Mononuclear cell (primary cell): ENCODE data around the gene PAFAH1B1. TPM values are rescaled to one million over a fixed set of nuclear protein-coding genes. Genes with fewer than 3 reads are reported as not detected.

Experiments used
- H3K27me3 ChIP-seq: 2 replicates; pipeline ENCODE4 v1.6.0; 2011; ENCODE audit warnings: low read length, control low read depth; ENCODE audit not compliant: insufficient read depth
- H3K4me1 ChIP-seq: 2 replicates; pipeline ENCODE4 v1.5.1; 2011; ENCODE audit warnings: mild to moderate bottlenecking, low read length, control low read depth; ENCODE audit not compliant: insufficient read depth
- H3K4me3 ChIP-seq: 2 replicates; pipeline ENCODE4 v1.5.1; 2011; ENCODE audit warnings: mild to moderate bottlenecking, low read length, moderate library complexity
- H3K9me3 ChIP-seq: 2 replicates; pipeline ENCODE4 v1.5.1; 2011; ENCODE audit warnings: low read depth, mild to moderate bottlenecking, control low read depth, low read length
- total RNA-seq: library from RNA; depleted of rRNA; stranded (reverse); fragments of >200 nt; gene quantifications from one replicate; pipeline ENCODE4 v1.2.3, GENCODE V29; 2012

Gene PAFAH1B1
- total RNA-seq, 1 donor = 106 TPM

DNA sequence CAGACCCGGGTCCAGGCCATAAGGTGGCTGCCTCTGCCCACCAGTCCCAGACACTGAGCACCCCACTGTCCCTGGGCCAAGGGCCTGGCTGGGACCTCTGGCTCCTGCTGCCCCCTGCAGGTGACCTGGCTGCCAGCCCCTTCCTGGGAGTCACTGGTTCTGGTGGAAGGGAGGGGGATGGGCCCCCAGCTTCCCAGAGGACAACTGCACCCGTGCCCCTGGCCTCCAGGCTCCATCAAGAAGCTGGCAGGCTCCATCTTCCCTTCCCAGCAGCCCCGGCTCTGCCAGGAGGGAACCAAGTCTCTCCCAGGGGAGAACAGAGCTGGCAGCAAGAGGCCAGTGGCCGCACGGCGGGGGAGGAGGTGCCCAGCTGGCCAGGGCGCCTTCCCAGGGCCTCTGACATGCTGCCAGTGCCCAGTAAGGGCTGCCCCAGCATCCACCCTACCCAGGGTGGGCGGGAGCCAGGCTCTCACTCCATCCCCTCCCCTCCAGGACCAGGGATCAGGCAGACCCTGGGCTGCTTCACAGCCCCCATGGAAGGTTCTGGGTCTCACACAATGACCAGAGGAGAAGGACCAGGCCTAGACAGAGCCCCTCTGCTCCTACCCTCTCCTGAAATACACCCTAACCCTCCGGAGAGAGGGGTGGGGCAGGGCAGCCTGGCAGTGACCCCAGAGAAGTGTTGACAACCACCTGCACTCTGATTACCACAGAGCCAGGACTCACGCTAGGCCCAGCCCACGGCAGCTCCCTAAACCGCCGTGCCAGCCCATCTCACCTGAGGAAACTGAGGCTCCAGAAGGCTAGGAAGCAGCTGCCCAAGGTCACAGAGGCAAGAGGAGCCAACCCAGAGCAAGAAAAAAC, 114.5 kb downstream of the PAFAH1B1 start:
- Histone ChIP-seq H3K4me3 (no peak overlapping the region), H3K27me3 (no peaks in the 10 kb centered on the region), H3K4me1 (peaks cover 35% of the 10 kb centered on the region), H3K9me3 (no peaks in the 10 kb centered on the region)

DNA sequence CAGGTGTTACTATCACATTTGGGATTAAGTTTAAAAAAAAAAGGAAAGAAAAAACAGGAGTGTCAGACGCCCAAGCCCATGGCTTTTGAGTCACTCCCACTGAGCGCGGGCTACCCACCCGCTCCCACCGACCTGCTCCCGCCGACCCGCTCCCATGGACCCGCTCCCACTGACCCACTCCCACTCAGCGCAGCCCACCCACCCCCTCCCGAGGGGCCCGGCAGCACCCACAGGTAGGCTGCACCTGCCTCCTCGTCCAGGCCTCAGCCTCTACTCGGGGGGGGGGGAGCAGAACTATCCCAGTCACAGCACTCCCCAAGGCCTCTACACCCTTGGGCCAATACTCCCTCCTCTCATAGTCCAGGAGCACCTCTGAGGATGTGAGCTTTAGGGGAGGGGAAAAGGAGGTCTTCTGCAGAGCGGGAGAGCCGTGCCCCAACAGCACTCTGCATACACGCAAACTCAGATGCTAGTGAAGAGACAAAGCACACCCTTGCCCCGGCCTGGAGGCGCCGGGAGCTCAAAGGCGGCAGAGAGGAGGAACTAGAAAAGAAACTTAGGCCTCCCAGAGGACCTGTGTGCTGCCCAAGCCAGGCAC, 115.2 kb downstream of the PAFAH1B1 start:
- H3K4me3 ChIP-seq = no peak overlapping the region
- H3K9me3 ChIP-seq = no peaks in the 10 kb centered on the region
- peaks cover 35% of the 10 kb centered on the region for H3K4me1 ChIP-seq
- H3K27me3 ChIP-seq = no peaks in the 10 kb centered on the region

DNA sequence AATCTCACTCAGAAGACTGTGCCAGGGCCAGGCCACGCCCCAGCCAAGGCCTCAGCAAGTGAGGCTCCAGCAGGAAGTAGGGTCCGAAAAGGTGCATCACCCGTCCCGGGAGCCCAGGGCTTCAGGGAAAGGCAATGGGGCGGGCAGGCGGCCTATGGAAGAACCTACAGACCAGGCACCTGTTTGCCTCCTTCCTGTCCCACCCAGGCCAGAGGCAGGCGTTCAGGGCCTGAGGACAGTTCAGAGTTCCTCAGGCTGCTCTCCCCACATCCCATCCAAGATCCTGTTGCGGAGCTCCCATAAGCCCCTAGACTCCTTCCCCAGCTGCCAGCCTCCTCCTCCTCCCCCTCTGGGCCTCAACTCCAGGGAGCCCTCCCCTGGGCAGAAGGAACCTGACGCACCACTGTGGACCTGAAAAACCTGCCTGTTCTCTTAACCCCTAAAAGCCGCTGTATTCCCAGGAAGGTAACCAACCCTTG, 115.8 kb downstream of the PAFAH1B1 start:
- peaks cover 35% of the 10 kb centered on the region for H3K4me1 ChIP-seq
- H3K4me3 ChIP-seq = no peak overlapping the region
- no peaks in the 10 kb centered on the region for H3K9me3 ChIP-seq
- H3K27me3 ChIP-seq = no peaks in the 10 kb centered on the region

DNA sequence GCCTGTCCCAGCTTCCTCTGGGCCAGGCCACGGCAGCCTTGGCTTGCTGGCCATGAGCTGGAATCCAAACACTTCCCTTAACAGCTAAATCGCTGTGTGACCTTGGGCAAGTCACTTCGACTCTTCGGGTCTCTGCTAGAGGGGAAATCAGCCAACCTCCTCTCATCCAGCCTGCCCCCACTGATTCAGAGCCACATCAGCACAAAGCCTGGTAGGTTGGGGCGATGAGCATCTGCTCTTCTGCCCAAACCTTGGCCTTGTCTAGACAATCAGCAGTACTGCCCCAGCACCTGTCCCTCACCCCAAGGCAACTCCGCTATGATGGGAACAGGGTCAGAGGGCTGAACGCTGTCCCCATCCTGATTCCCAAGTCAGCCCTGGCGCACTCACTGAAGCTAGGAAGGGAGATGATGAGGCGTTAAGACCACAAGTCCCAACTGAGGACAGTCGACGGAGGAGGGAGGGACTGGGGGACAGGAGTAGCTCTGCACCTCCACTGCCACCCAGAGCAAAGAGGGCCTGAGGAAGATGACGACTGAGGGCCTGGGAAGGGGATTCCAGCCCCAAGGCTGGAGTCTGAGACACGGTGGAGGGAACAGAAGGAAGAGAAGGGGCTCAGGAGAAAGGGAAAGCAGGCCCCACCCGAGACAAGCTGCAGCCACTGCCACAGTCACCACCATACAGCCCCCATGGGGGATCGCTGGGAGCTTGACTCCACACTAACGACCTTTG, 116.8 kb downstream of the PAFAH1B1 start:
- peak overlapping the region; percentile 61 for H3K4me3 ChIP-seq
- no peaks in the 10 kb centered on the region for H3K27me3 ChIP-seq
- peaks cover 35% of the 10 kb centered on the region for H3K4me1 ChIP-seq
- no peaks in the 10 kb centered on the region for H3K9me3 ChIP-seq

DNA sequence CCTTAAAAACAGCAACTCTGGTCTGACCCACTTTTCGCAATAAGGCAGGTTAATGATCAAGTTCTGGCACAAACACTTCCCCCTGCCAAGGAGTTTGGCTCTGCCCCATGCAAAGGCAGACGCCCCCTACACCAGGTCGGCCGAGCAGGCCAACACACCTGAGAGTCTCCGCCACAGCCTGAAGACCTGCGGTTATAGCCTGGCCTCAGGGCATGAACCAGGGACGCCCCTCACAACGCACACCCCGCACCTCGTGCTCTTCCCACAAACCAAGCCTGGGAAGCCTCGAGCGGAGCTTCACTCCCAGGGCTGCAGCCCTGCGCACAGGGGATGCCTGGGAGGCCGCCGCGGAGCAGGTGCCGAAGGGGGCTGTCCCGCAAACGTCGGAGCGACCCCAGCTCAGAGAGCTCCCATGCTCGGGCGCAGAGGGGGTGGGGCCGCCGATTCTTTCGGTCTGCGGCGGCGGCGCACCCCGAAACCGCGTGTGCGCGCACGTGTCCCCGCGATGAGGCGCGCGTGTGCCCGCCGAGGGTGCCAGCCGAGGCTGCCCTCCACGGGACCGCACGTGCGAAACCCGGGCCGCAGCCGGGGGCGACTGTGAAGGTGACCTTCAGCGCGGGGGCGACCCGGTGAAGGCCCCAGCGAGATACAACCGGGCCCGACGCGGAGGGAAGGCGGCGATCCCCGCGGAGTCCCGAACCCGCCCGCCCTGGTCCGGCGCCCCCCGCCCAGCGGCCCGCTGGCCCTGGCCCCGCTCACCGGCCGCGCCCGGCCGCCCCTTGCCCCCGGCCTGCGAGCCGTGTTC, 117.6 kb downstream of the PAFAH1B1 start:
- H3K9me3 ChIP-seq = no peaks in the 10 kb centered on the region
- H3K4me1 ChIP-seq = peaks cover 35% of the 10 kb centered on the region
- H3K27me3 ChIP-seq = no peaks in the 10 kb centered on the region
- H3K4me3 ChIP-seq = peak overlapping the region; percentile 61

DNA sequence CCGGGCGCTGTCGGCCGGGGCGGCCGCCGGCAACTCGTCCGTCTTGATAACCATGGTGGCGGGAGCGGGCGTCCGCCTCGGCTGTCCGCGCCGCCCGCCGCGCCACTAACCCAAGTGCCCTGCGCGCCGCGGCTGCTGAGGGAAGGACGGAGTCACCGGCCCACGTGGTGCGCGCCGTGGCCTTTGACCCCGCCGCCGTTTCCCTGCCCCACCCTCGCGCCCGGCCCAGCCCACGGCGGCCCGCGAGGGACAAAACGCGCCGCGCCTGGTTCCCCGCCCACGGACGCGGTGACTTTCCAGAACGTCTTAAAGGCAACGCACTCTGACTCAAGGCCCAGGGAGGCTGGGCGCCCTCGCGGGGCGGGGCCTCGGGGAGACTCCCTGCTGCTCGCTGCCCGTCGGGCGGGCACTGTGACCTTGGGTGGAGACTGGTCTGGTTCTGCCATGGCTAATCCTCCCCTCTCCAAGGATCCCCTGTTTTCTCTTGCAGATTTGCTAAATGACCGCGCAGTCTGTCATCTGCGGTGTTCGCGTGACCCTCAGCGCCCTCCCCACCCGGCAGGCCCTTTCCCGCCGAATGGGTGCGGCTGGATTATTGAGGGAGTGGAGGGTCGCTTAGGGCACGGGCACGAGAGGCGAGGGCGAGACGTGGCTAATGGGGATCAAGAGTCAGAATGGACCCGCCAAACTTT, 118.3 kb downstream of the PAFAH1B1 start, which contains the start of gene CLUH:
CLUH (minus strand) TSS at position 157 of the 692 bp plus-strand sequence; CDS start at position 54, 103 bp downstream.
- Histone ChIP-seq H3K4me1 (peaks cover 35% of the 10 kb centered on the region), H3K9me3 (no peaks in the 10 kb centered on the region), H3K27me3 (no peaks in the 10 kb centered on the region), H3K4me3 (peak within 1 kb of the TSS; percentile 61)

DNA sequence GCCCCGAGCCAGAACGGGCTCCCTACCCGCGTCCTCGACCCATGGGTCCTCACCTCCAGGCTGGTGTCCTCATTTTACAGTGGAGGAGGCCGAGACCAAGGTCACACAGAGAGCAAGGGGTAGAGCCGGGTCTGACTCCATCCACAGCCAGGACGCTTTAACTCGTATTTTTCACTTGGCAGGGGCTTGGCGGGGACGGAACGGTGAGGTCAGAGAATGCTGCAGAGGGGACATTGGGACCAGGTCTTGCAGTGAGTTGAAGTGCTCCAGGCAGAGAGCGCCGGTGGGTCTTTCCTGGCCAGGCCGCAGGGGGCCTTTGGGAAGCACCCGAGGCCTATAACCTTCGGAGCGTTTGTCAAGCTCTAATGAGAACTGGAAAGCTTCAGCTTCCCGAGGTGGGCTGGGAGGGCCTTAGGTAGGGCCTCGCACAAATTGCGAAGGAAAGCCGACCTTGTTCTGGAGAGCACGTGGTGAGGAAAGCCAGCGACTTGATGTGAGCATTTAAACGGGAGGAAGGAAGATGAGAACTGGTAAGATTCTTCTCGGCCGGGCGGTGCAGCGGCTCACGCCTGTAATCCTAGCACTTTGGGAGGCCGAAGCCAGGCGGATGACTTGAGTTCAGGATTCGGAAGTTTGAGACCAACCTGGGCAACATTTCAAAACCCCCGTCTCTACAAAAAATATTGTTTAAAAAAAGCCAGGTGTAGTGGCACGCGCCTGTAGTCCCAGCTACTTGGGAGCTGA, 119.0 kb downstream of the PAFAH1B1 start:
- H3K4me3 ChIP-seq = peak overlapping the region; percentile 61
- H3K9me3 ChIP-seq = no peaks in the 10 kb centered on the region
- peaks cover 35% of the 10 kb centered on the region for H3K4me1 ChIP-seq
- H3K27me3 ChIP-seq = no peaks in the 10 kb centered on the region

DNA sequence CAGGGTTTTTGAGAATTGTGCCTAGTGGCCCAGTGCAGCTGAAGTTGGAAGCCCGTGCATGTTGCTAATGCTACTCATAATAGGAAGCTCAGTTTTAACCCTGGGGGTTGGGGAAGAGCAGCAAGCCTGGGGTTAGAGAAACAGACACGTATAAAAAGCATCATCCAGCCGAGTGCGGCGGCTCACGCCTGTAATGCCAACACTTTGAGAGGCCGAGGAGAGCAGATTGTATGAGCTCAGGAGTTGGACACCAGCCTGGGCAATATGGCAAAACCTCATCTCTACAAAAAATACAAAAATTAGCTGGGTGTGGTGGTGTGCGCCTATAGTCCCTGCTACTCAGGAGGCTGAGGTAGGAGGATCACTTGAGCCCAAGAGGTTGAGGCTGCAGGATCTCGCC, 120.4 kb downstream of the PAFAH1B1 start:
- H3K4me1 ChIP-seq = peaks cover 32% of the 10 kb centered on the region
- H3K27me3 ChIP-seq = no peaks in the 10 kb centered on the region

DNA sequence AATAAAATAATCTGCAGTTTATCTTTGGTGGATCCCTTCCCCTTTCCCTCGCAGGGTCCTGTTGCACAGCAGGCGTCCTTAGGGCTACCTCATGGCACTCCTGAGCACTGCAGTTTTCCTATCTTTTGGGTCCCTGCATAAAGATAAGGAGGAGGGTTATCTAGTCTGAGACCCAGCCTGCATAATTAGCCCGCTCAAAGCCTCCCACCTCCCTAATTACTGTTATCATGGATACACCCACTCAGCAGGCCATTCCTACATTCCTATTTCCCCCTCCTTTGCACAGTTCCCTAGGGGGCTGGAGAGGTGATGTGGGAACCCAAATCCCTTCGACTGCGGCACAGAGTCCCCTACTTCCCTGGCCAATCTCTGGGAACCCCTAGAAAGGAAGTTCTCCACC, 123.2 kb downstream of the PAFAH1B1 start:
- Histone ChIP-seq H3K9me3 (no peaks in the 10 kb centered on the region), H3K4me1 (peaks cover 9% of the 10 kb centered on the region), H3K27me3 (no peaks in the 10 kb centered on the region)

More for the DNA sequence above, 120.4 kb downstream of the PAFAH1B1 start:
- H3K4me3 ChIP-seq = no peak overlapping the region
- no peaks in the 10 kb centered on the region for H3K9me3 ChIP-seq

DNA sequence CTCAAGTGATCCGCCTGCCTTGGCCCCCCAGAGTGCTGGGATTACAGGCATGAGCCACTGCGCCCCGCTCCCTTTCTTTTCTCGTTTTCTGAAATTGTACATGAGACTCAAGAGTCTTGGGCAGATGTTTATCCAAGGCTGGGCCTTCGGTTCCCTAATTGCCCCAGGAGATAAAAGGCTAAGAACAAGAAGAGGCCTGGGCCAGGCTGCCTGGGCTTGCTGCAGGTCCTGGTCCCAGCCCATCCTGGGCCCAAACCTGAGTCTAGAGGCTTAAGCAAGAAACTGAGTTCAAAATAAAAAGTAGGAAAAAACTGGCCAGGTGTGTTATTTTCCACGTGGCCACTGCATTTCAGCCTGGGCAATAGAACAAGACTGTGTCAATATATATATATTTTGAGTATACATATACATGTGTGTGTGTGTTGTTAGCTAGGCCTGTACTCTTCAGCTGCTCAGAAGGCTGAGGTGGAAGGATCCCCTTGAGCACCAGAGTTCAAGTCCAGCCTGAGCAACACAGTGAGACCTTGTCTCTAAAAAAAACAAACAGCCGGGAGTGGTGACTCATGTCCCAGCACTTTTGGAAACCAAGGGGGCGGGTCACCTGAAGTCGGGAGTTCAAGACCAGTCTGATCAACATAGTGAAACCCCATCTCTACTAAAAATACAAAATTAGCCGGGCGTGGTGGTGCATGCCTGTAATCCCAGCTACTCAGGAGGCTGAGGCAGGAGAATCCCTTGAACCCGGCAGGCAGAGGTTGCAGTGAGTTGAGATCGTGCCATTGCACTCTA, 124.9 kb downstream of the PAFAH1B1 start:
- H3K4me1 ChIP-seq = no peaks in the 10 kb centered on the region
- no peak overlapping the region for H3K4me3 ChIP-seq
- no peaks in the 10 kb centered on the region for H3K9me3 ChIP-seq
- H3K27me3 ChIP-seq = no peaks in the 10 kb centered on the region

More for the DNA sequence above, 123.2 kb downstream of the PAFAH1B1 start:
- no peak overlapping the region for H3K4me3 ChIP-seq

DNA sequence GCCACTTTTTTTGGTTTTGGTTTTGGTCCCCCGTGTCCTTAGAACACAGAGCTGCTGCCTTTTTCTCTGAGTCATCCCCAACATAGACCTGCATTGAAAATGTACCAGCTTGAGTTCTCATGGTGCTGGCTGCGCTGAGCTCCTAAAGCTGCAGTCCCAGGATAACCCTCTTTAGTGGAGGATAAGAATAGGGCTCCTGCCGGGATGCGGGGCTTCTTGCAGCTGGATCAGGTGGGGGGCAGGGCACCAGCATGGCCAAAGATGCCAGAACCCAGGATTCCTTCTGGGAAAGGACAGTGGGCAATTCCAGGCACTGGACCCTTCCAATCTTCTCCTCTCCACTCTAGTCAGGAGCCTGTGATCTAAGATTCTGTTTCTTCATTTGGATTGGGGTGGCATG, 126.4 kb downstream of the PAFAH1B1 start:
- Histone ChIP-seq H3K9me3 (no peaks in the 10 kb centered on the region), H3K4me1 (peaks cover 6% of the 10 kb centered on the region)

DNA sequence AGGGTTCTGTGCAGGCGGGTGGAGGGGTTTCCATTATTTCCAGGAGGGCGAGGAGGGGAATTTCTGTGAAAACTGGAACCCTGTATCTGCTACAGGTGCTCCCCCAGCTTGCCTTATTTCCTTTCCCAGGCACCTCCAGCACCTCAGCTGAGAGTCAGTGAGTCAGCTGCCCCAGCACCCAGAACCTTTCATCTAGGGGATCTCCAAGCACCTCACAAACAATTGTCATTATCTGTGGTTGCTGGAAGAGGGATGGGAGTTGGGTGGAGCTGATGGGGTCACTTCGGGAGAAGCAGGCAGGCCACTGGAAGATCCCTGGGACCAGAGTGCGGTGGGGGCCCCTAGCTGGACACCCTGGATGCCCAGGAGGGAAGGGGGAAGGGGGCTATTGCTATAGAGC, 128.1 kb downstream of the PAFAH1B1 start:
- H3K4me3 ChIP-seq = no peak overlapping the region

More for the DNA sequence above, 126.4 kb downstream of the PAFAH1B1 start:
- Histone ChIP-seq H3K27me3 (peaks cover under 1% of the 10 kb centered on the region), H3K4me3 (no peak overlapping the region)

DNA sequence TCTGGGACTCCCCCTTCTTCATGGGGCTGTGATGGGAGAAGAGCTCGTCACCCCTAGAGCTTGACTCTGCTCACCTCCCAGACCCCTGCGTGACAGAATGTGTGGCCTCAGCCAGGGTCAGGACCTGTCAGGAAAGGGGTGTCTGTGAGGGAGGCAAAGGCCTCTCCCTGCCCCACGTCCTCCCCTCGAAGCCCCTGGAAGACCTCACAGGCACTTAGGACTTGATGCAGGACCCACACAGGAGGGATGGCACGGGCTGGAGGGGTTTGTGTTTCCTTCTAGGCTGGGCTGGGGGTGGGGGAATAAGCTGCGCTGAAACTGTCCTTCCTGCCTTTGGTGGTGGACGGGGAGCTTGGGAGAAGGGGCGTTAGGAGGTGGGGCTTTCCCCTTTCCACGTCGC, 129.2 kb downstream of the PAFAH1B1 start:
- Histone ChIP-seq H3K4me1 (peaks cover 11% of the 10 kb centered on the region), H3K9me3 (no peaks in the 10 kb centered on the region), H3K27me3 (peaks cover 11% of the 10 kb centered on the region), H3K4me3 (no peak overlapping the region)

More for the DNA sequence above, 128.1 kb downstream of the PAFAH1B1 start:
- Histone ChIP-seq H3K27me3 (peaks cover 11% of the 10 kb centered on the region), H3K4me1 (peaks cover 11% of the 10 kb centered on the region), H3K9me3 (no peaks in the 10 kb centered on the region)
